Mesothelial cell of epicardium (in vitro differentiated cells): ENCODE measurements around the gene CA11. TPM values are rescaled to one million over a fixed set of nuclear protein-coding genes. Genes with fewer than 3 reads are reported as not detected.

ENCODE experiments used
- DNase-seq, 2 experiments: peaks; one replicate each; pipeline ENCODE4 v3.0.0; 2021; ENCODE audit warnings: low spot score in 2 of 2; ENCODE audit not compliant: unreplicated experiment in 2 of 2
- H3K27ac Mint-ChIP-seq: 2 replicates; pipeline ENCODE4 v1.8.0; 2021; ENCODE audit warnings: mixed read lengths
- H3K27me3 Mint-ChIP-seq: 2 replicates; pipeline ENCODE4 v1.8.0; 2021; ENCODE audit warnings: low read depth, mixed read lengths
- H3K36me3 Mint-ChIP-seq: 2 replicates; pipeline ENCODE4 v1.8.0; 2021; ENCODE audit warnings: mixed read lengths
- H3K4me1 Mint-ChIP-seq: 2 replicates; pipeline ENCODE4 v1.8.0; 2021; ENCODE audit warnings: mixed read lengths
- H3K4me3 Mint-ChIP-seq: 2 replicates; pipeline ENCODE4 v1.8.0; 2021; ENCODE audit warnings: mild to moderate bottlenecking, moderate library complexity, mixed read lengths
- H3K9me3 Mint-ChIP-seq: 2 replicates; pipeline ENCODE4 v1.8.0; 2021; ENCODE audit warnings: mixed read lengths
- CTCF ChIP-seq: fragments of 200-600 bp; sonication (generic); IDR thresholded peaks from one replicate; pipeline ENCODE4 v1.5.0; 2021; ENCODE audit warnings: antibody characterized with exemption; ENCODE audit not compliant: unreplicated experiment
- total RNA-seq: library from RNA; stranded (reverse); gene quantifications from 3 replicates; pipeline ENCODE4 v1.2.1, GENCODE V29; 2021

The CA11 gene
- total RNA-seq, 1 donor from 2014 or later: 48.2 TPM

- Mint-ChIP-seq H3K4me1 (no peaks in the 10 kb centered on the region), H3K27ac (no peak overlapping the region), H3K4me3 (no peak overlapping the region), H3K36me3 (no peaks in the 10 kb centered on the region), H3K9me3 (no peaks in the 10 kb centered on the region), H3K27me3 (no peaks in the 10 kb centered on the region)
- TF ChIP-seq CTCF: no peak
- no peak for DNase-seq
These were observed 38.6 kb downstream of the CA11 start for GRCh38 chr19:48607359-48607755.

- Mint-ChIP-seq H3K4me1 (no peaks in the 10 kb centered on the region), H3K27me3 (no peaks in the 10 kb centered on the region), H3K27ac (no peak within 1 kb of the TSS), H3K9me3 (no peaks in the 10 kb centered on the region), H3K36me3 (no peaks in the 10 kb centered on the region), H3K4me3 (no peak within 1 kb of the TSS)
- no peak for TF ChIP-seq CTCF
- no peak for DNase-seq
These were observed 39.3 kb downstream of the CA11 start, which contains the start of gene SPACA4 for GRCh38 chr19:48606463-48607358. TSS of gene SPACA4 (plus strand) at chr19:48606742. CDS start at chr19:48606979, 237 bp downstream.

GRCh38 chr19:48603850-48604249, 42.1 kb downstream of the CA11 start:
- no peaks in the 10 kb centered on the region for H3K9me3 Mint-ChIP-seq
- H3K4me3 Mint-ChIP-seq: no peak overlapping the region
- no peaks in the 10 kb centered on the region for H3K4me1 Mint-ChIP-seq
- DNase-seq: no peak
- TF ChIP-seq CTCF: no peak
- H3K27me3 Mint-ChIP-seq: no peaks in the 10 kb centered on the region
- H3K36me3 Mint-ChIP-seq: no peaks in the 10 kb centered on the region
- H3K27ac Mint-ChIP-seq: no peak overlapping the region

GRCh38 chr19:48603449-48603848, 42.5 kb downstream of the CA11 start:
- H3K36me3 Mint-ChIP-seq: no peaks in the 10 kb centered on the region
- no peak overlapping the region for H3K27ac Mint-ChIP-seq
- H3K4me3 Mint-ChIP-seq: no peak overlapping the region
- H3K27me3 Mint-ChIP-seq: no peaks in the 10 kb centered on the region
- no peaks in the 10 kb centered on the region for H3K4me1 Mint-ChIP-seq
- no peak for TF ChIP-seq CTCF
- no peak for DNase-seq
- no peaks in the 10 kb centered on the region for H3K9me3 Mint-ChIP-seq

- H3K4me1 Mint-ChIP-seq: no peaks in the 10 kb centered on the region
- no peak overlapping the region for H3K4me3 Mint-ChIP-seq
- H3K27ac Mint-ChIP-seq: no peak overlapping the region
- DNase-seq: no peak
- no peaks in the 10 kb centered on the region for H3K9me3 Mint-ChIP-seq
- TF ChIP-seq CTCF: no peak
- no peaks in the 10 kb centered on the region for H3K27me3 Mint-ChIP-seq
- H3K36me3 Mint-ChIP-seq: no peaks in the 10 kb centered on the region
These were observed 43.0 kb downstream of the CA11 start for GRCh38 chr19:48603001-48603400.
